HepG2 (cell line): Measurements from ENCODE around the gene C14orf119. TPM values are rescaled to one million over a fixed set of nuclear protein-coding genes. Genes with fewer than 3 reads are reported as not detected.

Experiments
- ETV5 ChIP-seq: IDR thresholded peaks from 2 replicates; pipeline ENCODE4 v1.6.1; 2018; ENCODE audit warnings: missing biosample characterization, missing genetic modification reagents, inconsistent platforms, borderline replicate concordance
- KDM2A ChIP-seq: sonication (generic); formaldehyde crosslinking; IDR thresholded peaks from 2 replicates; pipeline ENCODE4 v1.4.0; 2020; ENCODE audit warnings: low read depth, missing genetic modification reagents, borderline replicate concordance
- NFE2L2 ChIP-seq: fragments of 150-350 bp; IDR thresholded peaks from 2 replicates; pipeline ENCODE4 v1.6.1; 2014; ENCODE audit warnings: low read length
- PHF8 ChIP-seq: sonication (generic); formaldehyde crosslinking; IDR thresholded peaks from 2 replicates; pipeline ENCODE4 v1.5.0; 2020; ENCODE audit warnings: missing genetic modification reagents
- PRMT3 ChIP-seq: sonication (generic); formaldehyde crosslinking; IDR thresholded peaks from 2 replicates; pipeline ENCODE4 v1.8.1; 2022; ENCODE audit warnings: low read depth, mild to moderate bottlenecking, moderate library complexity, missing genetic modification reagents, borderline replicate concordance
- RELA ChIP-seq: sonication (generic); formaldehyde crosslinking; IDR thresholded peaks from 2 replicates; pipeline ENCODE4 v1.4.0; 2020; ENCODE audit warnings: missing genetic modification reagents
- SALL1 ChIP-seq: sonication (generic); formaldehyde crosslinking; IDR thresholded peaks from 2 replicates; pipeline ENCODE4 v1.8.0; 2022; ENCODE audit warnings: mild to moderate bottlenecking, missing genetic modification reagents
- SOX5 ChIP-seq: IDR thresholded peaks from 2 replicates; pipeline ENCODE4 v1.6.1; 2016; ENCODE audit warnings: borderline replicate concordance
- ZMYM2 ChIP-seq: sonication (generic); formaldehyde crosslinking; IDR thresholded peaks from 2 replicates; pipeline ENCODE4 v1.8.0; 2022; ENCODE audit warnings: mild to moderate bottlenecking, missing genetic modification reagents
- ZNF354B ChIP-seq: sonication (generic); formaldehyde crosslinking; IDR thresholded peaks from 2 replicates; pipeline ENCODE4 v1.8.0; 2022; ENCODE audit warnings: mild to moderate bottlenecking, missing genetic modification reagents
- ZNF652 ChIP-seq: IDR thresholded peaks from 2 replicates; pipeline ENCODE4 v1.6.1; 2016; ENCODE audit warnings: low read depth, borderline replicate concordance
- ZNF788 ChIP-seq: sonication (generic); formaldehyde crosslinking; IDR thresholded peaks from 2 replicates; pipeline ENCODE4 v1.5.0; 2020; ENCODE audit warnings: mild to moderate bottlenecking, missing genetic modification reagents, borderline replicate concordance
- ZSCAN21 ChIP-seq: sonication (generic); formaldehyde crosslinking; IDR thresholded peaks from 2 replicates; pipeline ENCODE4 v1.8.0; 2022; ENCODE audit warnings: mild to moderate bottlenecking, missing genetic modification reagents, moderate library complexity, borderline replicate concordance
- ZSCAN29 ChIP-seq: sonication (generic); formaldehyde crosslinking; conservative IDR thresholded peaks from 2 replicates; pipeline ENCODE4 v1.4.0; 2020; ENCODE audit warnings: mild to moderate bottlenecking, missing genetic modification reagents
- polyA plus RNA-seq, 8 experiments: library from polyadenylated mRNA; depleted of rRNA in 3 of 8; stranded (reverse) in 7 of 8; unstranded in 1 of 8; fragments of >200 nt; fragmentation: Illumina TruSeq in 4 of 8; extraction: Trizol in 4 of 8; gene quantifications; 2 replicates each; pipeline versions ENCODE4 v1.2.1 to v1.2.3, GENCODE V29; 2011 to 2016; ENCODE audit warnings: low read depth in 4 of 8, missing spikeins in 1 of 8, mixed read lengths in 1 of 8; ENCODE audit not compliant: insufficient read depth in 1 of 8
- total RNA-seq, 5 experiments: library from RNA; depleted of rRNA; stranded (reverse); fragments of >200 nt; fragmentation: Illumina TruSeq; extraction: Trizol; gene quantifications; 2 replicates each; pipeline ENCODE4 v1.2.3, GENCODE V29; 2016; ENCODE audit warnings: low read depth in 1 of 5
- TF ChIP-seq, protein P1 (sequence below): sonication (generic); formaldehyde crosslinking; IDR thresholded peaks from 2 replicates; pipeline ENCODE4 v1.9.0; 2021; ENCODE audit warnings: missing genetic modification reagents, borderline replicate concordance
- TF ChIP-seq, protein P2 (sequence below): sonication (generic); formaldehyde crosslinking; IDR thresholded peaks from 2 replicates; pipeline ENCODE4 v1.4.0; 2020; ENCODE audit warnings: mild to moderate bottlenecking, missing genetic modification reagents, borderline replicate concordance
- TF ChIP-seq, protein P3 (sequence below): sonication (generic); formaldehyde crosslinking; conservative IDR thresholded peaks from 2 replicates; pipeline ENCODE4 v1.4.0; 2020; ENCODE audit warnings: missing genetic modification reagents
- TF ChIP-seq, protein P4 (sequence below): sonication (generic); formaldehyde crosslinking; IDR thresholded peaks from 2 replicates; pipeline ENCODE4 v1.8.0; 2022; ENCODE audit warnings: mild to moderate bottlenecking, missing genetic modification reagents, borderline replicate concordance

Gene C14orf119
- total and polyA plus RNA-seq, 2 of the 13 experiments (the other 11 are each of a cell fraction or from before 2014, with no cell fraction given): 117 to 206 TPM

DNA sequence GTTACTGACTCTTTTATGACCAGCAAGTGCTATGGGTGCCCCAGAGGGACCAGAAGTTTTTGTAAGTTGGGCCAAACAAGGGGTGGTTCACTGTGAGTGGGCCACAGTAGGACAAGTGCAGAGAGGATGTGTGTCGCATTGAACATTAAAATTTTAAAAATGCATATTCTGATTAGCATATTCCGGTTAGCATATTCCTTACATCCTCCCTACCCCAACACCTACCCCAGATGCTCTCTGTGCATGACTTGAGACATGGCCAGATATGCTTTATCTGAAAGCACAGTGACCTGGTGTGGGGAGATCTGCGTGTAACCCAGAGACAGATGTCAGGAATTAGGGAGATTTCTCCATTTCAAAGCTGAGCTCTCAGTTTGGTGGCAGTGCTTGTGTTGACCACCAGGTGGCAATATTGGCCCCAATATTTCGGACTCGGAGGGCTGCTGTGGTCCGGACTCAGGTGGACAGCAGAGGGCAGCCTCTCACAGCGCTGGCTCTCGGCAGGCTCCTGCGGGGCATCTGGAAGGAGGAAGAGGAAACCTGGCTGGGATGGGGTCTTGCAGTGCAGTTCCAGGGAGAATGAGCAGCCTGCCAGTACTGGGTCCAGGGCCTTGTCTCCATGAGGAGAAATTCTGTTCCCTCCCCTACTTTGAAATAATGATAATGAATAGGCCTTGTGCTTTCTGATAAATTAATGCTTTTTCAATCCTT lies 25.4 kb downstream of the C14orf119 start (continued):
- peak; percentile 73 for TF ChIP-seq ETV5 (CRISPR knock-in tag)
- TF ChIP-seq SOX5 (CRISPR knock-in tag): peak; percentile 58; the same call in 1 of the 2 replicates
- no peak for TF ChIP-seq ZMYM2 (CRISPR knock-in tag)
- peak; percentile 20; the same call in 1 of the 2 replicates for TF ChIP-seq ZSCAN21 (CRISPR knock-in tag)
- TF ChIP-seq KDM2A (CRISPR knock-in tag): peak; percentile 99
- 0 out of 2 replicates have a peak, but pooled peaks have one; percentile 54 for TF ChIP-seq ZNF354B (CRISPR knock-in tag)
- TF ChIP-seq ZNF788 (CRISPR knock-in tag): peak; percentile 76; the same call in 1 of the 2 replicates
- peak; percentile 92; the same call in 1 of the 2 replicates for TF ChIP-seq RELA (CRISPR knock-in tag)
- TF ChIP-seq, protein P1, sequence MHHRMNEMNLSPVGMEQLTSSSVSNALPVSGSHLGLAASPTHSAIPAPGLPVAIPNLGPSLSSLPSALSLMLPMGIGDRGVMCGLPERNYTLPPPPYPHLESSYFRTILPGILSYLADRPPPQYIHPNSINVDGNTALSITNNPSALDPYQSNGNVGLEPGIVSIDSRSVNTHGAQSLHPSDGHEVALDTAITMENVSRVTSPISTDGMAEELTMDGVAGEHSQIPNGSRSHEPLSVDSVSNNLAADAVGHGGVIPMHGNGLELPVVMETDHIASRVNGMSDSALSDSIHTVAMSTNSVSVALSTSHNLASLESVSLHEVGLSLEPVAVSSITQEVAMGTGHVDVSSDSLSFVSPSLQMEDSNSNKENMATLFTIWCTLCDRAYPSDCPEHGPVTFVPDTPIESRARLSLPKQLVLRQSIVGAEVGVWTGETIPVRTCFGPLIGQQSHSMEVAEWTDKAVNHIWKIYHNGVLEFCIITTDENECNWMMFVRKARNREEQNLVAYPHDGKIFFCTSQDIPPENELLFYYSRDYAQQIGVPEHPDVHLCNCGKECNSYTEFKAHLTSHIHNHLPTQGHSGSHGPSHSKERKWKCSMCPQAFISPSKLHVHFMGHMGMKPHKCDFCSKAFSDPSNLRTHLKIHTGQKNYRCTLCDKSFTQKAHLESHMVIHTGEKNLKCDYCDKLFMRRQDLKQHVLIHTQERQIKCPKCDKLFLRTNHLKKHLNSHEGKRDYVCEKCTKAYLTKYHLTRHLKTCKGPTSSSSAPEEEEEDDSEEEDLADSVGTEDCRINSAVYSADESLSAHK: peak; percentile 71; the same call in 1 of the 2 replicates
- TF ChIP-seq, protein P2, sequence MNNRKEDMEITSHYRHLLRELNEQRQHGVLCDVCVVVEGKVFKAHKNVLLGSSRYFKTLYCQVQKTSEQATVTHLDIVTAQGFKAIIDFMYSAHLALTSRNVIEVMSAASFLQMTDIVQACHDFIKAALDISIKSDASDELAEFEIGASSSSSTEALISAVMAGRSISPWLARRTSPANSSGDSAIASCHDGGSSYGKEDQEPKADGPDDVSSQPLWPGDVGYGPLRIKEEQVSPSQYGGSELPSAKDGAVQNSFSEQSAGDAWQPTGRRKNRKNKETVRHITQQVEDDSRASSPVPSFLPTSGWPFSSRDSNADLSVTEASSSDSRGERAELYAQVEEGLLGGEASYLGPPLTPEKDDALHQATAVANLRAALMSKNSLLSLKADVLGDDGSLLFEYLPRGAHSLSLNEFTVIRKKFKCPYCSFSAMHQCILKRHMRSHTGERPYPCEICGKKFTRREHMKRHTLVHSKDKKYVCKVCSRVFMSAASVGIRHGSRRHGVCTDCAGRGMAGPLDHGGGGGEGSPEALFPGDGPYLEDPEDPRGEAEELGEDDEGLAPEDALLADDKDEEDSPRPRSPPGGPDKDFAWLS: no peak
- TF ChIP-seq, protein P3, sequence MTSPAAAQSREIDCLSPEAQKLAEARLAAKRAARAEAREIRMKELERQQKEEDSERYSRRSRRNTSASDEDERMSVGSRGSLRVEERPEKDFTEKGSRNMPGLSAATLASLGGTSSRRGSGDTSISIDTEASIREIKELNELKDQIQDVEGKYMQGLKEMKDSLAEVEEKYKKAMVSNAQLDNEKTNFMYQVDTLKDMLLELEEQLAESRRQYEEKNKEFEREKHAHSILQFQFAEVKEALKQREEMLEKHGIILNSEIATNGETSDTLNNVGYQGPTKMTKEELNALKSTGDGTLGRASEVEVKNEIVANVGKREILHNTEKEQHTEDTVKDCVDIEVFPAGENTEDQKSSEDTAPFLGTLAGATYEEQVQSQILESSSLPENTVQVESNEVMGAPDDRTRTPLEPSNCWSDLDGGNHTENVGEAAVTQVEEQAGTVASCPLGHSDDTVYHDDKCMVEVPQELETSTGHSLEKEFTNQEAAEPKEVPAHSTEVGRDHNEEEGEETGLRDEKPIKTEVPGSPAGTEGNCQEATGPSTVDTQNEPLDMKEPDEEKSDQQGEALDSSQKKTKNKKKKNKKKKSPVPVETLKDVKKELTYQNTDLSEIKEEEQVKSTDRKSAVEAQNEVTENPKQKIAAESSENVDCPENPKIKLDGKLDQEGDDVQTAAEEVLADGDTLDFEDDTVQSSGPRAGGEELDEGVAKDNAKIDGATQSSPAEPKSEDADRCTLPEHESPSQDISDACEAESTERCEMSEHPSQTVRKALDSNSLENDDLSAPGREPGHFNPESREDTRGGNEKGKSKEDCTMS (CRISPR knock-in tag): peak; percentile 90
- TF ChIP-seq, protein P4, sequence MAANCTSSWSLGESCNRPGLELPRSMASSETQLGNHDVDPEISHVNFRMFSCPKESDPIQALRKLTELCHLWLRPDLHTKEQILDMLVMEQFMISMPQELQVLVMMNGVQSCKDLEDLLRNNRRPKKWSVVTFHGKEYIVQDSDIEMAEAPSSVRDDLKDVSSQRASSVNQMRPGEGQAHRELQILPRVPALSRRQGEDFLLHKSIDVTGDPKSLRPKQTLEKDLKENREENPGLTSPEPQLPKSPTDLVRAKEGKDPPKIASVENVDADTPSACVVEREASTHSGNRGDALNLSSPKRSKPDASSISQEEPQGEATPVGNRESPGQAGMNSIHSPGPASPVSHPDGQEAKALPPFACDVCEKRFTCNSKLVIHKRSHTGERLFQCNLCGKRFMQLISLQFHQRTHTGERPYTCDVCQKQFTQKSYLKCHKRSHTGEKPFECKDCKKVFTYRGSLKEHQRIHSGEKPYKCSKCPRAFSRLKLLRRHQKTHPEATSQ: 0 out of 2 replicates have a peak, but pooled peaks have one; percentile 69
- TF ChIP-seq PHF8 (CRISPR knock-in tag): peak; percentile 44; the same call in 1 of the 2 replicates
- peak; percentile 40; the same call in 1 of the 2 replicates for TF ChIP-seq ZNF652
- TF ChIP-seq SALL1: peak; percentile 93
- TF ChIP-seq ZSCAN29 (CRISPR knock-in tag): no peak
- 0 out of 2 replicates have a peak, but pooled peaks have one; percentile 76 for TF ChIP-seq PRMT3 (CRISPR knock-in tag)
- peak; percentile 21; the same call in 1 of the 2 replicates for TF ChIP-seq NFE2L2
